Skeletal muscle satellite cell (primary cell): ENCODE measurements around the gene SIKE1. TPM values are rescaled to one million over a fixed set of nuclear protein-coding genes. Genes with fewer than 3 reads are reported as not detected.
A peak's percentile ranks its signal among the peaks of the same experiment; 100 is the strongest.
"Not testable (repeated sequence)": the region's sequence is repeated elsewhere in the genome, so short reads cannot be mapped to it uniquely, and the experiment has no call there.

Experiments used
- H3K27me3 ChIP-seq: 2 replicates; pipeline ENCODE4 v1.7.0; 2013; ENCODE audit warnings: low read length; ENCODE audit not compliant: control insufficient read depth, insufficient read depth
- H3K36me3 ChIP-seq: 2 replicates; pipeline ENCODE4 v1.7.0; 2013; ENCODE audit warnings: mild to moderate bottlenecking, control low read depth, low read length; ENCODE audit not compliant: insufficient read depth
- H3K4me1 ChIP-seq: 2 replicates; pipeline ENCODE4 v1.7.0; 2013; ENCODE audit warnings: low read length; ENCODE audit not compliant: control insufficient read depth, insufficient read depth
- H3K4me2 ChIP-seq: 2 replicates; pipeline ENCODE4 v1.7.0; 2013; ENCODE audit warnings: mild to moderate bottlenecking, low read length
- H3K4me3 ChIP-seq: 2 replicates; pipeline ENCODE4 v1.7.0; 2013; ENCODE audit warnings: low read length
- H3K9ac ChIP-seq: 2 replicates; pipeline ENCODE4 v1.7.0; 2013; ENCODE audit warnings: mild to moderate bottlenecking, low read depth, low read length, moderate library complexity
- H3K9me3 ChIP-seq: replicated peaks from 2 replicates; pipeline ENCODE4 v1.7.0; 2013; ENCODE audit warnings: mild to moderate bottlenecking, control low read depth, low read length
- total RNA-seq: library from RNA; depleted of rRNA; stranded (reverse); fragments of >200 nt; gene quantifications from 2 replicates; pipeline ENCODE4 v1.2.3, GENCODE V29; 2012; rRNA removed

Gene SIKE1
- total RNA-seq = 31.7 and 38.0 TPM in 2 replicates

DNA sequence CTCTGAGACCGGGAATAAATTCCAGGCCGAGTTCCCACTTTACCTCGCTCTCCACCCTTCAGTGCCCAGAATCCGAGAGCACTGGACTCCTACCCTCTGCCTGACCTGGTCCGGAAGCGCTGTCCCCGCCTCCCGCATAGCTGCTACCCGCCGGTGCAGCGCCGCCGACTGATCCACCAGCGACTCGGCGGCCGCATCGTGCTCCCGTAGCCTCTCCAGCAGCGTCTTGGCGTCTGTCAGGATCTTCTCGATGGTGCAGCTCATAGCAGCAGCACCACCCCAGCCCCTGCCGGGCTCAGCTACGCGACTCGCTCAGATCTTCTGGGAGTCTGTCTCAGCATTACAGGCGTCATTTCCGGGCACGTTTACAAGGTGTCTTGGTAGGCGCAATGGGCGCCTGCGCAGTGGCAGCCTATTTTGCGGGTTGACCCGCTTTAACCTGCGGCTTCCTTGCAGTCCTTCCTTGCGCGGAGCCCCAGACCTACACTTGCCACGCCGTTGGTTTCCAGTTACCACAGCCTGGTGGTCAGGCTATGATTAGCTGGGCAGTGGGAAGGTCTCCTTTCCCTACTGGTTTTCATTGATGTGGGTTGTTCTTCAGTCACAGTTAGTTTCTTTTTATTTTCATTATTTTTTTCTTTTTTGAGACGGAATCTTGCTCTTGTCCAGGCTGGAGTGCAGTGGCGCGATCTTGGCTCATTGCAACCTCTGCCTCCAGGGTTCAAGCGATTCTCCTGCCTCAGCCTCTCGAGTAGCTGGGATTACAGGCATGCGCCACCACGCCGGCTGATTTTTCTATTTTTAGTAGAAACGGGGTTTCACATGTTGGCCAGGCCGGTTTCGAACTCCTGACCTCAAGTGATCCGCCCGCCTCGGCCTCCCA, at the start of gene SIKE1:
SIKE1 (minus strand) TSS at position 342 of the 883 bp plus-strand sequence; CDS start at position 264, 78 bp downstream.
- no peaks in the 10 kb centered on the region for H3K9me3 ChIP-seq
- H3K4me2 ChIP-seq = peak within 1 kb of the TSS; percentile 89
- no peaks in the 10 kb centered on the region for H3K27me3 ChIP-seq
- H3K4me1 ChIP-seq = peaks cover 4% of the 10 kb centered on the region
- peak within 1 kb of the TSS; percentile 92 for H3K4me3 ChIP-seq
- H3K36me3 ChIP-seq = peaks cover 12% of the 10 kb centered on the region
- peak within 1 kb of the TSS; percentile 86 for H3K9ac ChIP-seq

DNA sequence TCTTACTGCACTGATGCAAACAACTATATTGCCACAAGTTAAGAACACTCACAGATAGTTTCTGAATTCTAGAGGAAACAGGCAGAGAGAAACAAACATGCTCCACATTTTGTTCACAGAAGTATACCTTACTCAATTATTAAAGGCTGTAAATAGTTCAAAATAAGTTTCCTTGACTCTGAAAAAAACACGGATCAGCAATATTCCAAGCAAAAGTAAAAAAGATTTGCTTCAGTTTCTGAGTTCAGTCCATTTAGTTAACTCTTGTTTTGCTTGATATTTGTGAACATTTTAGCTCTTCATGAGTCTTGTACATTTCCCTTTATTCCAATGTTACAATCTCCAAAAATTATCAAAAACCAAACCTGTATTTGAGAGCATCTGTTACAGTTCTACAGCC, 49.6 kb upstream of the SIKE1 start:
- not testable (repeated sequence) for H3K36me3 ChIP-seq, H3K9me3 ChIP-seq, H3K27me3 ChIP-seq, H3K4me2 ChIP-seq, H3K9ac ChIP-seq, H3K4me3 ChIP-seq, H3K4me1 ChIP-seq

GRCh38 chr1:114828251-114828650, 47.8 kb upstream of the SIKE1 start:
- H3K4me2 ChIP-seq = no peak overlapping the region
- no peaks in the 10 kb centered on the region for H3K4me1 ChIP-seq
- no peak overlapping the region for H3K4me3 ChIP-seq
- H3K9me3 ChIP-seq = no peaks in the 10 kb centered on the region
- H3K9ac ChIP-seq = no peak overlapping the region
- H3K36me3 ChIP-seq = no peaks in the 10 kb centered on the region
- peaks cover 4% of the 10 kb centered on the region for H3K27me3 ChIP-seq

DNA sequence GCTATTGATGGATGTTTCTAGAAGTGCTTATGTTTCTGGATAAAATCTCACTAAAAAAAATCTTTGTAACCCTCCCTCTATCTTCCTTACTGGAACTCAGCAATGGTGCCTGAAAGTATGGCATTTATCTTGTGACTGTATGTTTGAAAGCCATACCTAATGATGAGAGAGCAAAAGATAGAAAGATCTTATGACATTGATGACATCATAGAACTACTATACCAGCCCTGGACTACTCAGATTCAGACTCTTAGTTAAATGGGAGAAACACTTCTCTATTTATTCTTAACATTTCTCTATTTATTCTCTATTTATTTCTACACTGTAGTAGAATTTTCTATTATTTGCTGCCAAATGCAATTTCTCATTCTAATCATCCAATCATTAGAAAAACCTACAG, 41.5 kb upstream of the SIKE1 start:
- no peaks in the 10 kb centered on the region for H3K36me3 ChIP-seq
- H3K4me2 ChIP-seq = no peak overlapping the region
- H3K4me3 ChIP-seq = no peak overlapping the region
- H3K9ac ChIP-seq = no peak overlapping the region
- peaks cover 10% of the 10 kb centered on the region for H3K27me3 ChIP-seq
- no peaks in the 10 kb centered on the region for H3K4me1 ChIP-seq
- H3K9me3 ChIP-seq = no peaks in the 10 kb centered on the region

- H3K9me3 ChIP-seq = no peaks in the 10 kb centered on the region
- no peak overlapping the region for H3K4me3 ChIP-seq
- no peaks in the 10 kb centered on the region for H3K36me3 ChIP-seq
- no peak overlapping the region for H3K9ac ChIP-seq
- H3K4me1 ChIP-seq = no peaks in the 10 kb centered on the region
- no peak overlapping the region for H3K4me2 ChIP-seq
- H3K27me3 ChIP-seq = peaks cover 13% of the 10 kb centered on the region
Observed at GRCh38 chr1:114820392-114820791, 39.9 kb upstream of the SIKE1 start.

DNA sequence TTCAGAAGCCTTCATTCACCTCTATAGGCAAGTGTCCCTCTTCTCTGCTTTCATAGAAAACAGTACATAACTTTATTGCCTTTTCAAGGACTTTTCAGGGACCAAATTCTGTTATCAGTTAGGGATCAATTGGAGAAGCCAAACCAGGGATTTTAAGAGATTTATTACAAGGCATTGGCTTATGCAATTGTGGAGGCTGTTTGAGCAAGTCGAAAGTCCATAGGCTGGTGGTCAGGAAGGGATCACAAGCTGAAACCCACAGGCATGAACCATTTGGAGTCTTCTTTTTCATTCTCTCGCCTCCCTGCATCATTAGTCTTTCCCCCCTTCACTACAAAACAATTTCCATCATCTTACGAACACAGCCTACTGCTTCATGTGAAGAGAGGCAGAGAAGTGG, 39.4 kb upstream of the SIKE1 start:
- no peaks in the 10 kb centered on the region for H3K4me1 ChIP-seq
- no peak overlapping the region for H3K4me3 ChIP-seq
- no peak overlapping the region for H3K9ac ChIP-seq
- no peak overlapping the region for H3K4me2 ChIP-seq
- H3K9me3 ChIP-seq = no peaks in the 10 kb centered on the region
- no peaks in the 10 kb centered on the region for H3K36me3 ChIP-seq
- H3K27me3 ChIP-seq = peaks cover 13% of the 10 kb centered on the region

GRCh38 chr1:114804449-114804848, 24.0 kb upstream of the SIKE1 start:
- not testable (repeated sequence) for H3K9me3 ChIP-seq, H3K27me3 ChIP-seq, H3K9ac ChIP-seq, H3K4me2 ChIP-seq, H3K36me3 ChIP-seq, H3K4me3 ChIP-seq, H3K4me1 ChIP-seq

DNA sequence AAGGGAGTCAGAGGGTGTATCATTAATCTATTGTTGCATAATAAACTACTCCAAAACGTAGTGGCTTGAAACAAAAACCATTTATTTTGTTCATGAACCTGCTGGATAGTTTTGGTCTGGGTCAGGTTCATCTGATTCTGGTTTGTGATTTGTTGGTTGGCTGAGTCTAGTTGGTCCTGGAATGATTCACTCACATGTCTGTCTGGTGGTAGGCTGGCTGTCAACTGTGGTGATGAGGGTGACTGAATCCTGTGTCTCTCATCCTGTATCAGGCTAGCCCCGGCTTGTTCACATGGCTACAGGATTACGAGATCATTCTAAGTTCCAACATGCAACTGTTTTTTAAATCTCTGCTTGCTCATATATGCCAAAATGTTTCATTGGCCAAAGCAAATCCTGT, 22.5 kb upstream of the SIKE1 start:
- H3K9me3 ChIP-seq = no peaks in the 10 kb centered on the region
- H3K4me1 ChIP-seq = no peaks in the 10 kb centered on the region
- H3K27me3 ChIP-seq = peaks cover 16% of the 10 kb centered on the region
- no peak overlapping the region for H3K9ac ChIP-seq
- no peak overlapping the region for H3K4me2 ChIP-seq
- H3K36me3 ChIP-seq = no peaks in the 10 kb centered on the region
- no peak overlapping the region for H3K4me3 ChIP-seq

GRCh38 chr1:114794038-114794437, 13.6 kb upstream of the SIKE1 start:
- Histone ChIP-seq H3K27me3 (peaks cover 36% of the 10 kb centered on the region), H3K36me3 (no peaks in the 10 kb centered on the region), H3K9me3 (no peaks in the 10 kb centered on the region), H3K4me3 (no peak overlapping the region), H3K4me1 (no peaks in the 10 kb centered on the region), H3K9ac (no peak overlapping the region), H3K4me2 (no peak overlapping the region)

DNA sequence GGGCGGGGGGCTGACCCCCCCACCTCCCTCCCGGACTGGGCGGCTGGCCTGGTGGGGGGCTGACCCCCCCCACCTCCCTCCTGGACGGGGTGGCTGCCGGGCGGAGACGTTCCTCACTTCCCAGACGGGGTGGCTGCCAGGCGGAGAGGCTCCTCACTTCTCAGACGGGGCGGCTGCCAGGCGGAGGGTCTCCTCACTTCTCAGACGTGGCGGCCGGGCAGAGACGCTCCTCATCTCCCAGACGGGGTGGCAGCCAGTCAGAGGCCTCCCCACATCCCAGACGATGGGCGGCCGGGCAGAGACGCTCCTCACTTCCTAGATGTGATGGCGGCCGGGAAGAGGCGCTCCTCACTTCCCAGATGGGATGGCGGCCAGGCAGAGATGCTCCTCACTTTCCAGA, 10.1 kb upstream of the SIKE1 start:
- H3K4me2 ChIP-seq, H3K9ac ChIP-seq, H3K4me1 ChIP-seq, H3K9me3 ChIP-seq, H3K4me3 ChIP-seq, H3K36me3 ChIP-seq: not testable (repeated sequence)
- peaks cover 14% of the 10 kb centered on the region for H3K27me3 ChIP-seq

- not testable (repeated sequence) for H3K9ac ChIP-seq, H3K27me3 ChIP-seq, H3K36me3 ChIP-seq, H3K4me3 ChIP-seq, H3K4me2 ChIP-seq, H3K9me3 ChIP-seq, H3K4me1 ChIP-seq
Observed at GRCh38 chr1:114786440-114786839, 6.0 kb upstream of the SIKE1 start.

DNA sequence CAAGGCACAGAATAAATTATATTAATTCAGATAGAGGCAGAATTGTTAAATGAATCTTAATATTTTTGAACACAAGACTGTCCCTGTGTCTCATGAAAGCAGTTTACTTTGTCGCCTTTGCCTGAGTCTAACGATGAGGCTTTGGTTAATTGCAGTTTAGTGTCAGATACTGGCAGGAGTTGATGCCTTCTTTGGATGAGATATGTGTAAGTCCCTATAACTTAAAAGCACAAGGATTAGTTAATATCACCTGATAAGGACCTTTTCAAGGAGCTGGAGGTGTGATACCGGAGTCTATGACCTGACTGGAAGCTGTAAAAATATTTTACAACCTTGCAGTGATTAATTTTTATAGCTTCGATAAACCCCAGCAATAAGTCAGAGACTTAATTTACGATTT, 2.0 kb upstream of the SIKE1 start:
- H3K4me1 ChIP-seq = peaks cover 4% of the 10 kb centered on the region
- no peak overlapping the region for H3K4me2 ChIP-seq
- H3K36me3 ChIP-seq = peaks cover 9% of the 10 kb centered on the region
- H3K9me3 ChIP-seq = no peaks in the 10 kb centered on the region
- H3K27me3 ChIP-seq = no peaks in the 10 kb centered on the region
- no peak overlapping the region for H3K9ac ChIP-seq
- H3K4me3 ChIP-seq = no peak overlapping the region
